ENCODE measurements around the gene ZBTB40.

ZBTB40 gene

DNA sequence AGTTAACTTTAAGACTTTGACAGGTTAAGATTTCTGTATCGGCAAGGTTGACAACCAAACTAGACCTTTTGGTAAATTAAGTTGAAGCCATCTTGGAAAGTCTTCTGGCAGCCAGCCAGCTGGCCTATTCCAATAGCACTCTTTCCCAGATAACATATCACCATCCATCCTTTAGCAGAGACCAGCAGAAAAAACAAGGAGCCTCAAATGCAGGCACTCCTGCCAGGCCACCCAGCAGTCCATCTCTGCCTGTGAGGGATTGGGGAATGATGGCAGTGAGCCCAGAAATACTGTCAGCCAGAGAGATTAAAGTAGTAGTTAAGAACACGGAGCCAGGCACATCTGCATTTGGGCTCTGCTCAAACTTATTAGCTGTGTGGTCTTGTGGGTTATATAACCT is 19.4 kb downstream of the ZBTB40 start:
- no peak for DNase-seq

DNA sequence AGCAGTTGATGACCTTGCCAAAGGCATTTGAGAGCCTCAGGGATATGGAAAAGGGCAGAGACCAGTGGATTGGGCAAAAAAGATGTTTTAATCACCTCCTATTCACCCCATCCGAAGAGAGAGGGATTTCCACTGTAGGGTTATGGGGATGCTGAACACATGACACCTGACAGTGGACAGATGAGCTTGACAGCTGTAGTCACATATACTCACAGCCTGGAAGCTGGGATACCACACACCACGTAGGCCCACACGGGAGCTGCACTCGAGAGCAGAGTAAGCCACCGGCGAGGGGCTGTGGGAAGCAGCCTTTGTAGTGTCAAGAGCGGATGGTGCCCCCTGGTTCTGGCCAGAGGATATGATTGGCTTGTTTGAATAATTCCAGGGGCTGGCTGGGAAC is 20.0 kb downstream of the ZBTB40 start:
- DNase-seq: no peak

DNA sequence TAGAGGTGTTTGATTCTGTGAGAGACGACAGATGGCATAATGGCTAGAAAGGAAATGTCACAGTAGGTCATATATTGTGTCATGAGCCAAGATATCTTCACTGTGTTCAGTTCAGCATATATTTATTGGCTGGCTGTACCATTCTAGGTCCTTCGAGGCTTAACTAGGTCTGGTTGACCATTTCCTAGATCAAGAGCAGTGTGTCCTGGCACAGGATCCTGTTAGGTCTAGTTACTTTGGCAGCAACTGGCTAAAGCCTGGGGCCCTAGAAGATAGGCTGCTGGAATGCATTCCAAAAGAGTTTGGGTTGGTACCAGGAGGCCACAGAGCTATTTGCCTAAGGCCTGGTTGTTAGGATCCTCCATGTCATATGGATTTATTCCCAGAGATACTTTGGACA is 20.9 kb downstream of the ZBTB40 start:
- DNase-seq: no peak

DNA sequence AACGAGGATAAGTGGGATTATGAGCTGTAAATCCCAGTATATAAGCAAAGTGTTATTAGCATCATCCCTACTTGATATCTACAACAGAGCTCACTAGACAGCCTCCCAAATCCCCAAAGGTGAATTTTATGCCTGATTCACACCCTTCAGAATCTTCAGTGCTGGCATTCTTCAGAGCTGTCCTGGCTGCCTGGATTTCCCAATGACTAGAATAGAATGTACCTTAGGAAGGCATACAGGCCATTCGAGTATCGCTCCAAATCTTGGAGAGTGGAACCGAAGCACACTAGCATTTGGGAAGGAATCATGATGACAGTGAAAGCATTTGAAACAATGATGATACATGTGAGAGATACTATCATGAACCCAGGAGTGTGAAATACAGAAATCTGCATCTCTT is 22.3 kb downstream of the ZBTB40 start:
- DNase-seq: no peak

DNA sequence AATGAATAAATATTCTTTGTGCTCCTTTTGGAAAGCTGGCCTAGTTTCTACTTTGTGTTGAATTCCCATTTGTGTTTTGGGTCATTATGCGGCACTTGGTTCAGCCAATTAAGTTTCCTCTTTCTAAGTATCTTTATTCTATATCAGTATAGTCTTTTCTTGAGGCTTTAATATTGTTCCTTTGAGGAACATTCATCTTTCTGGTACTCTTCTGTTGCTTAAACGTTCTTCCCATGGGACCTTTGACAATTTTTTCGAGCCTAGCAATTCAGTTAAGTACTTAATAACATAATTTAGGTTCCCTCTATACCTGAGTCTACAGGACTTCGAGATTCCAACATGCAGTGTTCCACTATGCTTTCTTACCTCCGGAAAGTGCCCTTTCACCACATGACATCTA is 24.9 kb downstream of the ZBTB40 start:
- DNase-seq: no peak

DNA sequence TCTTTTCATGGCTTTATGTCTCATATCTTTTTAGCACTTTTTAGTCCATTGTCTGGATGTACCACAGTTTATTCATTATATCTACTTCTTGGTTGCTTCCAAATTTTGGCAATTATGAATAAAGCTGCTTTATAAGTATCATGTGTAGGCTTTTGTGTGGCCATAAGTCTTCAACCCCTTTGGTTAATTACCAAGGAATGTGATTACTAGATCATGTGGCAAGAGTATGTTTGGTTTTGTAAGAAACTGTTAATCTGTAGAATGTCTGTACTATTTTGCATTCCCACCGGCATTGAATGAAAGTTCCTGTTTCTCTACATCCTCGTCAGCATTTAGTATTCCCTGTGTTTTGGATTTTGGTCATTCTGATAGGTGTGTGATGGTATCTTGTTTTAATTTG is 31.5 kb downstream of the ZBTB40 start:
- no peak for DNase-seq

DNA sequence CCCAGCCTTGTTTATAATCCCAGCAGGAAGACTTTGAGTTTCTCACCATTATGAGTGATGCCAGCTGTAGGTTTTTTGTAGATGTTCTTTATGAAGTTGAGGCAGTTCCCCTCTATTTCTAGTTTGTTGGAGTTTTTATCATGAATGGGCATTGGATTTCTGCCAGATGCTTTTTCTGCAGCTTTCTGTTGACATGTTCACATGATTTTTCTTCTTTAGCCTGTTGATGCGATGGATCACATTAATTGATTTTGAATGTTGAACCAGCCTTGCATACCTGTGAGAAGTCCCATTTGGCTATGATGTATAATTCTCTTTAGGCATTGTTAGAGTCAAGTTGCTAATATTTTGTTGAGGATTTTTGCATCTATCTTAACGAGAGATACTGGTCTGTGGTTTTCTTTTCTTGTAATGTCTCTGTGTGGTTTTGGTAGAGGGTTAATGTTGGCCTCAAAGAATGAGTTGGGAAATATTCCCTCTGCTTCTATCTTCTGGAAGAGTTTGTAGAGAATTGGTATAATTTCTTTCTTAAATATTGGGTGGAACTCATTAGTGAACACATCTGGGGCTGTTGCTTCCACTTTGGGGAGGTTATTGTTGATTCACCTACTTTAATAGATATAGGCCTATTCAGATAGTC is 33.2 kb downstream of the ZBTB40 start:
- no peak for DNase-seq

DNA sequence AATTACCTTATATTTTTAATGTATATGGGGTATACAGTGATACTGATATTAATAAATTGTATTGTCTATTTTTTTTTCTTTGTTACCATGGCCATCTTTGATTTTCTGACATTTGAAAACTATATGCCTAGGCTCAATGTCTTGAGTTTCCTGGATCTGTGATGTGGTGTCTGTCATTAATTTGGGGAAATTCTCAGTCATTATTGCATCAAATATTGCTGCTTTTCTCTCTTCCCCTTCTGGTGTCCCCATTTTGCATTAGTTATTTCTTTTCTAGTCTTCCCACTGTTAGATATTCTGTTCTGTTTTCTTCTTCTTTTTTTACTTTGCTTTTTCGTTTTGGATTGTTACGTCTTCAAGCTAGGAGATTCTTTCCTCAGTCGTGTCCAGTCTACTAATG is 33.8 kb downstream of the ZBTB40 start:
- DNase-seq: no peak

DNA sequence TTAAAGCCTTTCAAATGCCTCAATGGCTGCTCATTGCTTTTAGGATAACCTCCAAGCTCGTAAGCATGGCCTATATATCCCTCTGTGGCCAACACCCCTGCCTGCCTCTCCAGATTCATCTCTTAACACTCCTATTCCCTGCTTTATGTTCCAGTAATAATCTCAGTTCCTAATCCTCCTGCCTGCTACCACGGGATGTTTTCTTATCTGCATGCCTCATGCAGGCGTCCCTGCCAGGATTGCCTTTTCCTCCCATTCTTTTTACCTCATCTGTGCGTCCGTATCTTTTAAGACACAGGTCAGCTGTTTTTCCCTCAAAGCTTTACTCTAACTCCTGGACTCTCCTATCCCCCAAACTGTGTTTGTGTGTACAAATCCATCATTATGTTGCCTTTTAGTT is 36.1 kb downstream of the ZBTB40 start:
- DNase-seq: no peak

DNA sequence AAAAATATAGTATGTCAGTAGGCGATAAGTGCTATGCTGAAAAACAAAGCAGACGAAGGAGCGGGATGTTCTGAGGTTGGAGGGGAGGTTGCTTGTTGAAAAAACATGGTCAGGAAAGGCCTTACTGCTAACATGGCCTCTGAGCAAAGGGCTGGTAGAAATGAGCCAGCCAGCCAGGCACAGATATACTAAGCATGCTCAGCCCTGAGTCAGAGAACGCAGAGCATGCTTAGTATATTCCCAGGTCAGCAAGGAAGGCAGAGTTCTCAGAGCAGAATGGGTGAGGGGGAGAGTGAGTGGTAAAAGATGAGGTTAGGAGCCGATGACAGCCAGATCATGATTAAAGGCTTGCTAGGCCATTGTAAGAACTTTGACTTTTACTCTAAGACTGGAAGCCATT is 36.7 kb downstream of the ZBTB40 start:
- no peak for DNase-seq

DNA sequence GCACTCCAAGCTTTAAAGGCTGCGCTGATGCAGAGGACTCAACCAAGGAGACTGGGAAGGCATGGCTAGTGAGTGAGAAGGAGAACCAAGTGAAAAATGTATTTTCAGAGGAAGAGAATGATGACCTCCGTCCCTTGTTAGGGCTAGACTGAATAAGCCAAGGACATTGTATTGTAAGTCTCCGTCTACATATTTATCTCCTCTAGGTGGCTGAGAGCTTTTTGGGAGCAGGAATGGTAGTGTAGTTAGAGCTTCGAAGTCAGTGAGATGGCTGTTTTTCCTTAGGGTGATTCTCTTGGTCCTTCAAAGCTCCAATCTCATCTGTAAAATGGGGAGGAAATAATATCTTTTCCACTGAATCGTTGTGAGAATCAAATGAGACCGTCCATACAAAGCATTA is 37.6 kb downstream of the ZBTB40 start:
- DNase-seq: no peak

DNA sequence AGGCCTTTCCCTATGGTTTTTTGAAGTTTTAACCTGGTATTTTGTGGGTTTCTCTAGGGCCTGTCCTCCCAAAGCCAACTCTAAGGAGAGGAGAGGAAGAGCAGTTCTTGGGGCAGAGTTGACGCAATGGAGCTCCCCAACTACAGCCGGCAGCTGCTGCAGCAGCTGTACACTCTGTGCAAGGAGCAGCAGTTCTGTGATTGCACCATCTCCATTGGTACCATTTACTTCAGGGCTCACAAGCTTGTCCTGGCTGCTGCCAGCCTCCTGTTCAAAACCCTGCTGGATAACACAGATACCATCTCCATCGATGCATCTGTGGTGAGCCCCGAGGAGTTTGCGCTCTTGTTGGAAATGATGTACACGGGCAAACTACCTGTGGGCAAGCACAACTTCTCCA is 38.2 kb downstream of the ZBTB40 start:
- no peak for DNase-seq

DNA sequence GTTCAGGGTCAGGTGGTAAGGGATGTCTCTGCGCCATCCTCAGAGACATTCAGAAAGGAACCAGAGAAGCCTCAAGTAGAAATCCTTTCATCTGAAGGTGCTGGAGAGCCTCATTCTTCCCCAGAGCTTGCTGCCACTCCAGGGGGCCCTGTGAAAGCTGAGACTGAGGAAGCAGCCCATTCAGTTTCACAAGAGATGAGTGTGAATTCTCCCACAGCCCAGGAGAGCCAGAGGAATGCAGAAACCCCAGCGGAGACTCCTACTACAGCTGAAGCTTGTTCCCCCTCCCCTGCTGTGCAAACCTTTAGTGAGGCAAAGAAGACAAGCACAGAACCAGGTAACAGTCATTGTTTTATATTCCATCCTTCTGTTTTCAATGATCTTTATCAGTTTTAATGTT is 38.7 kb downstream of the ZBTB40 start:
- DNase-seq: no peak

DNA sequence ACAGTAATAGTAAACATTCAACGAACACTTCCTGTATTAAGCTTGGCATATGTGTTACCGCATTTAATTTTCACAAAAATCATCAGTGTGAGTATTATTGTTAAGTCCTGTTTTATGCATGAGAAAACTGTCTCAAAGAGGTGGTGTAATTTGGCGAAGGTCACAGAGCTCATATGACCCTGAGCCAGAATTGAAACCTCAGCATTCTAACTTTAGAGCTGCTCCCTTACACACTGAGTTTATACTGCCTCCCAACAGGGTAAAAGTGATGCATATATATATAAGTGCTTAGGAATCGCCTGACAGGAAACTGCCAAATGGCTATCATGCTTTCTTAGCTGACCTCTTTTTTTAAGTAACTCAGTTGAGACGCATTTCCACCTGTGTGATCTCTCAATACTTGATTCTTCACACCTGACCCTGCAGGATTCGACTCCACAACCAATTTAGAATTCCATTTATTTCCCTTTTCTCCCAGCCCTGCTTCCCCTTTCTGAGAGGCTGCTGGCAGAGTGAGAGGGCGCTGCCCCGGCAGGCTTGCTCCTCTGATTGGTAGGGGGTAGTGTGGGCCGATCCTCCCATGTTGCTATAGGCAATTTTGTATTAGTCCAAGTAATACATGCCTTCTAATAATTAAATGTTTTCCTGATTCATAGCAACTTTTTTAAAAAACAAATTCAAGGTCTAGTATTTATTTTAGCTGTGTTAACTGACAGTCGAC is 40.5 kb downstream of the ZBTB40 start:
- DNase-seq: no peak

DNA sequence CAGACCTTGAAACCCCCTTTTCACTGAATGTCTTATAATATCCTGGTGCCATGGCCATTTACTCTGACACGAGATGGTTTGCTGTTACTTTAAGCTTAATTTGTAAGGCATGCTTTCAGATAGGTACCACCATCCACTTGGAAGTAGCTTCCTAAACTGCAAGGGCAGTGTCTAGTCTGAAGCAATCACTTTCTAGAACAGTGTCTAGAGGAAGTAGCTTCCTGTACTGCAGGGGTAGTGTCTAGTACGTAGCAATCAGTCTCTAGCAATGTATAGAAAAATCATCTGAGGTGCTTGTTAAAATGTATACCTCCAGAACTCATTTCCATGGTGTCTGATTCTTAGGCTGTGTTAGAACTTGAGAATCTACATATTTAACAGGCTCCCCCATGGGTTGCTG is 42.5 kb downstream of the ZBTB40 start:
- no peak for DNase-seq

DNA sequence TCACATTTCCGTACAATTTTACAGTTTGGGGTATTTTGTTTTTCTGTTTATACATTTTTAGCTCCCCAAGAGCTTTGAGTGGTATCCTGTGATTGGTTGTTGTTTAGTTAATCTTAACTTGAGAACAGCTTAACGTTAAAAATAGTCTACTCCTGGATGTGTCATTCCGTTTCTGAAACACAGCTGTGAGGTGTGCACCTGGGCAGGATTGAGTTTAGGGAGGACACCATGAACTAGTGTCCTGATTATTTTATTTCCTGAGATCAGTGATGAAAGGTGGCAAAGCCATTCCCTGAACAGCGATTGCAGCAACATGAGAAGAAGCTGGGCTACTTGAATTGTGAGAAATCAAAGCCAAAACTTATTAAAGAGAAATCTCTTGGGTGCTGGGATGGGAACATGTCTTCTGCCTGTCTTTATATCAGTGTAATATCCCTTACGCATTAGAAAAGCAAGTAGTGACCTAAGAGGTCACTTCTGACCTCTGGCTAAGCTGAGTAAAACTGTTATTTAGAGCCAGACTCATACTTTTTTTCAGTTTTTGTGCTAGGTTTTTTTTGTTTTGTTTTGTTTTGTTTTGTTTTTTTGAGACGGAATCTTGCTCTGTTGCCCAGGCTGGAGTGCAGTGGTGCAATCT is 43.4 kb downstream of the ZBTB40 start:
- DNase-seq: no peak

DNA sequence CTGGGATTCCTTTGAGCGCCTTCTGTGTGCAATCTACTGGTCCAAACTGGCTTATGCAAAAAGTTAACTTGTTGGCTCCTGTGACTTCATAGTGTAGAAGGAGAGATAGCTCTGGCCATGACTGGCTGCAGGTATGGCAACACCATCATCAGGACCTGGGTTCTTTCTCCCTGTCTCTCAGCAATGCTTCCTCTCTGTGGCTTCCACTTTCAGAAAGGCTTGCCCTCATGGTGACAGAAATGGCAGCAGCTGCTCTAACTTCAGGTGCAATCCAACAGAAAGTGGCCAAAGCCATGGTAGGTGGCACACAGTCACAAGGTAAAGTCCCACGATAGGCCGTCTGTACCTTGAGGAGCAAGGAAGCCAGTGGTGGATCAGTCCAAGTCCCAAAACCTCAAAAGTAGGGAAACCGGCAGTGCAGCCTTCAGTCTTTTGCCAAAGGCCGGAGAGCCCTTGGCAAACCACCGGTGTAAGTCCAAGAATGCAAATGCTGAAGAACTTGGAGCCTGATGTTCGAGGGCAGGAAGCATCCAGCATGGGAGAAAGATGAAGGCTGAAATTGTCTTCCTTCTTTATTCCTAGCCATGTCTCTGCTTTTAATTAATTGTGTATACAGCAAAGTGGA is 45.0 kb downstream of the ZBTB40 start:
- DNase-seq: no peak

DNA sequence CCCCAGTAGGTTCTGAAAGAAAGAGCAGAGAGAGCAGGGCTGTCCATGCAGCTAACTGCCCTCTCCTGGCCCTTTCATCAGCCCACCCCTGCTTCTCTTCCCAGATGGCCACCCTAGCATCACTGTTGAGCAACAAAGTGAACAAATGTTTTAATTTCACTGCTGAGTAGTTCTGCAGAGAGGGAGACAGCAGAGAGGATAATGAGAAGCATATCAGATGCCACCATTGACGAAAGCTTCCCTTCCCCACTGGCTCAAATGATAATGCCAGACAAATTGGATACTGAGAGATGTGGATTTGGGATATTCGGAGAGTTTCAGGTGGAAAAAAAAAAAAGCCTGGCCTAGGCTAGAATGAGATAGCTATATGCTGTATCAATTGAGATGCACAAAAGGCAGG is 46.8 kb downstream of the ZBTB40 start:
- DNase-seq: no peak

DNA sequence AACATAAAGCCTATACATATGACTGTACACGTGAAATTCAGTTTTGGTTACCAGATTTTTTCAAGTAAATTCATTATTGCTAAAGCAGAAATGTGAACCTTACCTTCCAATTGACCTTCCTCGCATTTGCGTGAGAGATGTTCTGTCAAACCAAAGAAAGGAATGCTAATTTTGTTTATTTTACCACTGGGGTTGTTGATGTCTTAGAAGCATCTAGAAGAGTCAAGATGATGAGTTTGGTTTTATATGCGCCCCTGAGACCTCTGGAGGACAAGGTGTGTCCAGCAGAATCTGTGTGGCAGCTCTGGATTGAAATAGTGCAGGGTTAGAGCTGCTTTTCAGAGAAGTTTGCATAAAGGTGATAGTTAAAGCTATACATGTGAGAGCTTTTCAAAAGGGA is 48.4 kb downstream of the ZBTB40 start:
- DNase-seq: no peak

DNA sequence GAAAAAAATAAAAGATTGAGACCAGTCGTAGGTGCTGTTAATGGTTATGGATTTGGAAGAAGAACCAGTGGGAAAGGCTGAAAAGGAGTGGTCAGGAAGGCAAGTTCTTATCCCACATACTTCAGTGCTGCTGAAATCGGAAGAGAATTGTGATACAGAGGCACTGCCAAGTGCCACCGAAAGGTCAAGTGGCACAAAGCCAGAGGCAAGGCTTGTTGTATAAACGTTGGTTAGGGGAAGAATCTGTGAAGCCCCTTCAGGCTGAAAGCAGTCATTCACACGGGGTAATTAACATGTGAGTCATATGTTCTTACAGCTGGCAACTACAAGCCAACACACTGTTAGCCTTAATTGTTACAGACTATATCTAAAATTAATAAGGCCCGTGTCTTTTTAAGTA is 48.8 kb downstream of the ZBTB40 start:
- no peak for DNase-seq

DNA sequence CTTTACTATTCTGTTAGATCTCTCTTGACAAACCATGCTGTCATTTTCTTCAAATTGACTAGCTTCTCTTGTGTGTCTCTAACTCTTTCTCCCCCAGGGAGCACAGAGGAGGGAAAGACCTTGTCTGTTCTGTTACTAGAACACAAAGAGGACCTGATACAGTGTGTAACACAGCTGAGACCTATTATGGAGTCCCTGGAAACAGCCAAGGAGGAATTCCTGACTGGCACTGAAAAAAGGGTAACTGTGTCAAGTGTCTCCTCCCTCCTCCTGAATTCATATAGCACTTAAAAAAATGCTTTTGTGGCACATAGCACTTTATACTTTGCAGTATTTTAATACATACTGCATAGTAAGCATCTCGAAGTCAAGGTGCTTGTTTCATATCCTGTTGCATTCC is 50.6 kb downstream of the ZBTB40 start:
- DNase-seq: no peak

DNA sequence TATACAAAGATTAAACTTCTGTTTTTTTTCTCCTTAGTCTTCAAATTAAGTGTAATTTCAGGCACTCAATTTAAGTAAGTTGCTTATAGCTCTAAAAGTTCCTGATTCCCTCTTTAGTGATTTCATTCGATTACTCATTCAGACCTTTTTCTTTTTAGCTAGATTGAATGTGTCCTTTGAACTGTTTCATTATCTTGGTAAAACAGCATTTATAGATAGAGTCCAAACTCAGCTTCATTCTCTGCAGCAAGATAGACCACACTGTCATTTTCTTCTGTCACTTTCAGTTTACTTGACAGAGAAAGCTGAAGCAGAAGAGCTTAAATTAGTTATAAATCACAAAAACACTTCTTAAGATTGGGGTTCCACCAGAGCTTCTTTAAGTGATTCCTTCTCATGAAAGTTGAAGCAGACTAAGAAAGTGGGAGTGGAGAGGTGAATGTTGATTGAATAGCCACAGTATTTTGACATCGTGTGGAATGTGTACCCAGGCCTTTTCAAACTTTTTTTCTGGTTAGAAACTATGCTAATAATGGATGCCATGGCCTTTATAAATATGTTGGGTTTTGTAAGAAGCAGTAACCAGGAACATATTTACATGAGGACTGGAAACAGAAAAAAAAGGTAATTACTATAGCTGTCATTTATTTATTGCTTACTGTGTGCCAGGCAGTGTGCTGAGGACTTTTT is 52.2 kb downstream of the ZBTB40 start:
- DNase-seq: no peak

DNA sequence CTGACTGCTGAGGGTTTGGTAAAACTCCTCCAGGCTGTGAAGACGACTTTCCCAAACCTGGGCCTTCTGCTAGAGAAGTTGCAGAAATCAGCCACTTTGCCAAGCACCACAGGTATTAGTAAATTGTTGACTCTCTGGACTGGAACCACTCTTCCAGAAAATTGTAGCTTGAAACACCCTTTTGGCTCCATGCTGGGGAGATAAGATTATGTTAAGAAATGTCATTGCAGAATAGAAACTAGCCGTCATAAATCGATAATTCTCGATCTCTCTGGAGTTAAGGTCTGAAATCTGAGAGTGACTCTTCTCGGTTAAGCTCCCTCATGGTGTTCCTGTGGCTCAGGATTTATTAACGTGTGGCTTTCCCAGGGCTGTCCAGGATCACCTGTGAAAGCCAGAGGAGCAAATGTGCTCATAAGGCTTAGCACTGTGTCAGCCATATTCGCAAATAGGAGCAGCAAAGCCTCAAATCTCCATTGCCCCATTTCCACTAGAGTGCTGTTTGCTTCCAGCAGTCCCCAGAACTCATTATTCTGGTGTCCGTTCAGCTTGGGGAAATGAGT is 54.6 kb downstream of the ZBTB40 start:
- DNase-seq: no peak

Data from activated CD4-positive, alpha-beta T cell treated with anti-CD3 and anti-CD28 coated beads, Interleukin-2, amount 50 U/mL, for 16 hours (primary cell).